HG02870 (cell line): Measurements from ENCODE around the gene ZNF14.
A peak's percentile ranks its signal among the peaks of the same experiment; 100 is the strongest.
"Not testable (repeated sequence)": the region's sequence is repeated elsewhere in the genome, so short reads cannot be mapped to it uniquely, and the experiment has no call there.

Source experiments
- ATAC-seq: cut with Tn5 transposase; IDR thresholded peaks from one replicate; pipeline ENCODE4 v1.9.1; 2021; ENCODE audit warnings: mild to moderate bottlenecking, moderate library complexity; ENCODE audit not compliant: unreplicated experiment

Gene ZNF14

DNA sequence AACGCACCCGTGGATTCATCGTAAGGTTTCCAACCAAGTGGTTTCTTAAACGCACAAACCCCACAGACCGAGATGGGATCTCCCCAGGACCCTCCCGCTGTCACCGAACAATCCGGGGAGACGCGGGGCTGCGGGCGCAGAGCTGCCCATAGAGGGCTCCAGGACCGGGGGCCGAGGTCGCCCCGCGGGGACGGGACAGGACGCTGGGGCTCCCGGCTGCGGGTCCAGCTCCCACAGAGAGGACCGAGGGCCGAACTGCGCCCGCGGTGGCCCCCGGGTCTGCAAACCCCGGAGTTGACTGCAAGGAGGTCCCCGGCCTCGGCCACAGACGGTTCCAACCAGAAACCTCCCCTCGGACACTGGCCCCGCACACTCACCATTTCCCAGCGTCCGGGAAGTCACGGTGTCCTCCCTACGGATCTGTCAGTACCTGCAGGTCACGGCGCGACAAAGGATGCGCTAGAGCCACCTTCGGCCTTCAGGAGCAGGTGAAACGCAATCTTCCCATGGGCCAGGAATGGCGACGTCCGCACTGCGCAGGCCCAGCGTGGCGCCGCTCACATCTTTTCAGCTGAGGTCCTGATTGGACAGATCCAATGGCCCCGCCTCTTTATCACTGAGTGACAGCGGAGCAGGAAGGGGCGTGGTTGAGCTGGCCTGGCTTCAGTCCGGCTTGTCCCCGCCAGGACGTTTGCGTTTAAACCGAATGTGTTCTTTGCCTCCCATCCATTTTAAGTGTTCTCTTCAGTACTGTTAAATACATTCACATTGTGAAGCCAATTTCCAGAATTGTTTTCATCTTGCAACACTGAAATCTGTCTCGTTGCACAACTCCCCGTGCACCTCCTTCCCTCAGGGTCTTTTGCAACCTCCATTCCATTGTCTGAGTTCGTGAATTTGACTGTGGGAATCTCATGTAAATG, at the start of gene ZNF14:
TSS of gene ZNF14 (minus strand) at position 534 of the 923 bp plus-strand sequence. CDS start at position 380, 154 bp downstream.
- peak; percentile 100 for ATAC-seq

DNA sequence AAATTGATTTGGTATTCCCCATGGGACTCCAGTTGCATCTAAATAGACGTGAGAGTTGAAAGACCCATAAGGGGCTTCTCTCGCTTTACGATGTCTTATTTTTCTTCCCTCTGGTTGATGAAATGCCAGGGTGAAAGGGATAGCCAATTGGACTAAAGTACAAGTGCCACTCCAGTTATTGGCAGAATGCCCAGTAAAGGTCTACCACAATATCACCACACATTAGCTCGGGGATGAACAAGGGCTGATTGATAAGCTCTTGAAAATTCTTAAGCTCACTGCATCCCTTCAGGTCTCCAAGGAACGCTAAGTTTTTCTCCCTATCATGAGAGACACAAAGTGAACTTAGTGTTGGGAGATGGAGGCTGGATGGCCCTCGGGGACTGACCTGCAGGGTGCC, 48.9 kb upstream of the ZNF14 start:
- ATAC-seq: not testable (repeated sequence)

DNA sequence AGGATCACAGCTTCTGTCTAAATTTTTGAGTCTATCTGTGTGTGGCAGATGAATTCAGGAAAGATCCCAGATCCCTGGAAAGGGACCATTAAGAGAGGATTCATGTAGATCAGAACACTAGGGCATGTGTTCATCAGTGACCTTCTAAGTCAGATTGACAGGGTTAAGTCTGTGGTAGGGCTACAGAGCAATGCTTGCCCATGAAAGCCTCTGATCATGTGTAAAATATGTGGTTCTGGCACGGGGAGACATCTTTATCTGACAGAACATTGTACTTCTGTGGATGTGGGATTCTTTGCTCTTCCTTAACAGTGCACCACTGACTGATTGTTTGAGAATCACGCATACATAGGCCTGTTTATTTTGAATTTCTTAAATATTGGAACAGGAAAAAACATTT, 45.8 kb upstream of the ZNF14 start:
- no peak for ATAC-seq

DNA sequence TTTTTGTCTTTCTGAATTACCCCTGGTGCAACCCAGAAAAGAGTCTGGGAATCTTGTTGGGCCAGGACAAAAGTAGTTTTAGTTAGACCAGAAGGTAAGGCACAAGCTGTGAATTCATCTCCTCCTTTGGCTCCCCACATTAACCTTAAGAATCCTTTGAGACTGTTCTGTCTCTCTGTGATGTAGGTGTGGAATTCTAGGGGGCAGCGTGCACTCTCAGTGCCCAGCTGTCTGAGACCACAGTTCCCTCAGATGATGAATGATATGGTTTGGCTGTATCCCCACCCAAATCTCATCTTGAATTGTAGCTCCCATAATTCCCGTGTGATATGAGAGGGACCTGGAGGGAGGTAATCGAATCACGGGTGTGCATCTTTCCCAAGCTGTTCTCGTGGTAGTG, 44.8 kb upstream of the ZNF14 start:
- no peak for ATAC-seq

DNA sequence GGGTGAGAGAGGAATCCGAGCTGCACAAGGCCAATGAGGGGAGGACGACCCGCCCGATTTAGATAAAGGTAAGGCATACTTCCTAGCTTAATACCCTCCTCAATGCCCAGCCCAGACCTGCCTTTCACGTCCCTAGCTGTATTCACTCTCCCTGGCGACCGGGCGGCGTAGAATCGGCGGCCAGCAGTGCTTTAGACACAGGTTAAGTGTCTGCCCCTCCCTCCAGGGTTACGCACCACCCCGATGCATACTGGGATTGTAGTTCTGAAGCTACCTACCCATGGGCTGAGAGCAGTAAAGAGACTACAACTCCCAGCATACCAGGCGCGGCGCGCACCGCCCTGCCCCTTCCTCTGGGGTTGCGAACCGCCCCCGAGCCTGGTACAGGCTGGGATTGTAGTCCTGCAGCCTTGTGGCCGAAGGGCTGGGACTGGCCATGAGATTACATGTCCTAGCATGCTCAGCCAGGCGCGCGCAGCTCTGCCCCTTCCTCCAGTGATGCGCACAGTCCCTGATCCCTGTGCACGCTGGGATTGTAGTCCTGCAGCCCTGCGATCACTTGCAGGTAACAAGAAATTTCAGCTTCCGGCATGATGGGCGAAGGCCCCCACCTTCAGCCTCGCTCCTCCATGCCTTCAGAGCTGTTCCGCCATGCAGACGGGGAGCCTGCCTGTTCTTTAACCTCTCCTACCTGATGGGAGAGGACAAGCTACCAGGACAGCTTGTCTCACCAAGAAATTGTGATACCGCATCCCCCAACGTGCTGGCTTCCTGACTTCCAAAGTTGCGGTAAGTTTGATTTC, 43.5 kb upstream of the ZNF14 start:
- peak; percentile 97 for ATAC-seq

DNA sequence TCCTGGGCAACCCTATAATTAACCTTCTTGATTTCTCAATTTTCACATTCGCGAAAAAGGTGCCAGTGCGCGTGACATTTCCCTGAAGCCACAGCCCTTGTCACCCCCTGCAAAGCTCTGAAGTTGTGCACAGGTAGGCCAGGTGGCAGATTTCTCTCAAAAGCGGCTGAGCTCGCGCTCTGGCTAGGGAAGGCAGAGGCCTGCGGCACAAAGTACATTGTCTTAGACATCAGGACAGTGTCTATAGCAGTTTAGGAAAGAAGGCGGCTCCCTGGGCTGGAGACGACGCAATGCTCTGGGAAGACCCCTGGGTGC, 42.9 kb upstream of the ZNF14 start:
- peak; percentile 13 for ATAC-seq

DNA sequence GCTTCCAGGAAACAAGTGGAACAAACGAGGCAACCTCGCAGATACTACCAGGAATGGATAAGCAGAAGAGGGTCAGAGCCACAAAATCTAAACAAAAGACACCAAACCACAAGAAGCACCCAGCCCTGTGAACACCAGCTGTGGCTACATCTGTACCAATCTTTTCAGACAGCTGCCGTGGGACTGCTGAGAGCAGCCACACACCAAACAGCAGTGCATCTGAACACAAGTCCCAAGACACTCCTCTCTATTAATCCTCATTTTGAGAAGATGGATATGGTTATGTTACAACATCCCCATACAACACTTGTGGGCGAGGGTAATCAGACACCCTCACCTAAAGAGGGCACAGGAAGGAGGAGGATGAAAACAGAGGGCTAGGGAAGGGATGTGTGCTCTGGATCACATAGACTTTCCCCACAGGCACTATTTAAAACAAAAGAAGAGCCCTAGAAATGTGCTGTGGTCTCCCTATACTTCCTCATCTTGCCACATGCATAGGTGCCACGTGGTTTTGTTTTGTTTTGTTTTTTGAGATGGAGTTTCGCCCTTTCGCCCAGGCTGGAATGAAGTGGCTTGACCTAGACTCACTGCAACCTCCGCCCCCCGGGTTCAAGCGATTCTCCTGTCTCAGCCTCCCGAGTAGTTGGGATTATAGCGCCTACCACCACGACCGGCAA, 41.6 kb upstream of the ZNF14 start:
- ATAC-seq: no peak

DNA sequence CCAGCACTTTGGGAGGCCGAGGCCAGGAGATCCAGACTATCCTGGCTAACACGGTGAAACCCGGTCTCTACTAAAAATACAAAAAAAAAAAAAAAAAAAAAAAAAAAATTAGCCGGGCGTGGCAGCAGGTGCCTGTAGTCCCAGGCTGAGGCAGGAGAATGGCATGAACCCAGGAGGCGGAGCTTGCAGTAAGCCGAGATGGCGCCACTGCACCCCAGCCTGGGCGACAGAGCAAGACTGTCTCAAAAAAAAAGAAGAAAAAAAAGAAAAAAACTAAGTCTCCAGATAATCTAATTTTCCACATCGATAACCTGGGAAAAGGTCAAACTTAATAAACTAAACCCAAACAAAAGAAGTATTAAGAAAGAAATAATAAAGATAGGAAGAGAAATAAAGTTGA, 39.1 kb upstream of the ZNF14 start:
- not testable (repeated sequence) for ATAC-seq

DNA sequence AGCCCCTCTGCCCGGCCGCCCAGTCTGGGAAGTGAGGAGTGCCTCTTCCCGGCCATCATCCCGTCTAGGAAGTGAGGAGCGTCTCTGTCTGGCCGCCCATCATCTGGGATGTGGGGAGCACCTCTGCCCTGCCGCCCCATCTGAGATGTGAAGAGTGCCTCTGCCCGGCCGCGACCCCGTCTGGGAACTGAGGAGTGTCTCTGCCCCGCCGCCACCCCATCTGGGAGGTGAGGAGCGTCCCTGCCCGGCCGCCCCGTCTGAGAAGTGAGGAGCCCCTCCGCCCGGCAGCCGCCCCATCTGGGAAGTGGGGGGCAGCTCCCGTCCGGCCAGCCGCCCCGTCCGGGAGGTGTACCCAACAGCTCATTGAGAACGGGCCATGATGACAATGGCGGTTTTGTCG, 37.1 kb upstream of the ZNF14 start:
- not testable (repeated sequence) for ATAC-seq

DNA sequence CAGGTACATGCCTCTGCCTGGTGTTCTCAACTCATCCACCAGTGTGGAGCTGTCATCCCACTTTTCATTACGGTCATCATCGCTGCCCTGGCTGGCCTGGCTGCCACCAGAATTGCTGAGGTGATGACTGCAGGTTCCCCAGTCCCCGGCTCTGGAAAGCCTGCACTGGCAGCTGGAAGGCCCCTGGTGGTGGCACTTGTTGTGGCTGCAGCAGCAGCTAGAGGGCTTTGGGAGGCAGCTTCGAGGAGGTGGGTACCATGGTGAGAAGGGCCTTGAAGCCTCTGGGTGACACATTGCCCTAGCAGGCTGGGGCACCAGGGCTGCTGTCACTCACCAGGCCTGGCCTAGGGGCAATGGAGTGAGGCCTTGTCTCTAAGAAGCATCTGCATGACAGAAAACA, 25.3 kb upstream of the ZNF14 start:
- no peak for ATAC-seq

DNA sequence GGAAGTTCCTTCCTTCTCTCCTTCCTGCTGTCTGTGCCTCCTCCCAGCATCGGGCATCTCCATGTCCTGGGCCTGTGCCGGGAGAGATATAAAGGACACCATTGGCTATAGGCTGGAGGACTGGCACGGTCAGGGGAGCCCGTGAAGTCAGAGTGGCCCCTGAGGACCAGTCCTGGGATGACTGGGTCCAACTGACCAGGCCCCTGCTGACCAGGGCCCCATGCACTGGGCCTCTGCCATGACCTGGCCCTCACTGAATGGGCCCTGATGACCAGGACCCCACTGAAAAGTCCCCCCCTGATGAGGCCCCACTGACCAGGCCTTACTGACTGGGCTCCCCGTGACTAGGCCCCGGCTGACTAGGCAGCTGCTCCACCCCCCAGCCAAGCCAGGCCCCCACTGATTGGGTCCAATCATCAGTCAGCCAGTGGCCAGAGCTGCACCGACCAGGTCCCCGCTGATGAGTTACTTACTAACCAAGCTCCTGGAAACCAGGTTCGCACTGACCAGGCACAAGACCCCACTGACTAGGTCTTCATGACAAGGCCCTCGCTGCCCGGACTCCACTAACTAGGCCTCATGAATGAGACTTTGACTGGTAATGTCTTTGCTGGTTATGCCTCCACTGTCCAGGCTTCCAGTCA, 20.0 kb upstream of the ZNF14 start:
- ATAC-seq: no peak

DNA sequence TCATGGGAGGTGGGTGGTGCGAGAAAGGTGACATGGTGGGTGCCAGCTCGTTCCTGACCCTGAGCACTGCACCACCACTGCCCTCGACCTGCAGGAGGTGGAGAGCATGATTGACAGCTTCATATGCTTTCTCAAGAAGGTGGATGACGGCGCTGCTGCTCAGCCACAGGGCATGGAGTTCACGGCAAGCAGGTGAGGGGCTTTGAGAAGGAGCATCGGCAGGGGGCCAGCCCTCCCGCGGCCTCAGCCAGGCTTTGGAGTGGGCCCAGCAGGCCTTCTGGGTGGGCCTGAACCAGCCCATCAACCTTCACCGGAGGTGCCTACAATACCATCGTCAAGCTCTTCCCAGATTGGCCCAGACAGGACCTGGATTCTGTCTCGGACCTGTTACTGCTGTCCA, 18.9 kb upstream of the ZNF14 start:
- no peak for ATAC-seq

DNA sequence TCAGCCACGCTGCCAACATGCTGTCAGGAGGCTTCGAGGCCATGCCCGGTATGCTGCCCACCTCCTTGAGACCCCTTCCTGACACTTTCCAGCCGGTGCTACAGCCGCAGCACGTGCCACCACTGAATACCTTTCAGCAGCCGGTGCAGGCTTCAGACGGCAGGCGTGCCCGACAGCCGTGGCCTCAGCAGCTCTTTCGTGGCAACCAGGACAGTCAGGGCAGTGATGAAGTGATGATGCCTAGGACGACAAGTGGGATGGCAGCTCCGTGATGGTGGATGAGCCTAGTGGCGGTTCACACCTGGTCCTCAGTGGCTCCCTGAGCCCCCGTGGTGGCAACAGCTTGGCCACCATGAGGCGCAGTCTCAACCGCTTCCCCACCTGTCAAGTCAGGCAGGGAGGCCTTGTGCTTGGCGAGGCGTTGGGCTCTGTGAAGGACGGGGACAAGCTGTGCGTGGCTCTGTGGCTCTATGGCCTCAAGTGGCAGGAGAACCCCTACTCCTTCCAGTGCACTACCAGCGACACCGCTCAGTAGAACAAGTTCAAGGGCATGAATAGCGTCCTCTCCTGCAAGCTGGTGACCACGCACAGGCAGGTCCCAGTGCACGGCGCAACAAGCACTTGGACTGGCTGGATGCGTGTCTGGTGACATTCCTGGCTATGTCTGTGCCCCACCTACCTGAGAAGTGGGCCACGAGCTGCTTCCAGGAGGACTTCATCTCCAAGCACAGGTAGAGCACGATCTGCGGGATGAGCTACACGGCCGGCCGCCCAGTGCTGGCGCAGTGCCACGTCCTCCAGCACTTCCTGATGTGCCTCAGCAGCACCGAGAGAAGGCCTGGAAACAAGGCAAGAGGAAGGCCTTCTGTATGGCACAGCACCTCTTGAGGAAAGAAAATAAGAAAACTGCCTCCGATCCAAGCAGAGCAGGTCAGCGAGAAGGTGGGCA, 18.2 kb upstream of the ZNF14 start:
- ATAC-seq: no peak

DNA sequence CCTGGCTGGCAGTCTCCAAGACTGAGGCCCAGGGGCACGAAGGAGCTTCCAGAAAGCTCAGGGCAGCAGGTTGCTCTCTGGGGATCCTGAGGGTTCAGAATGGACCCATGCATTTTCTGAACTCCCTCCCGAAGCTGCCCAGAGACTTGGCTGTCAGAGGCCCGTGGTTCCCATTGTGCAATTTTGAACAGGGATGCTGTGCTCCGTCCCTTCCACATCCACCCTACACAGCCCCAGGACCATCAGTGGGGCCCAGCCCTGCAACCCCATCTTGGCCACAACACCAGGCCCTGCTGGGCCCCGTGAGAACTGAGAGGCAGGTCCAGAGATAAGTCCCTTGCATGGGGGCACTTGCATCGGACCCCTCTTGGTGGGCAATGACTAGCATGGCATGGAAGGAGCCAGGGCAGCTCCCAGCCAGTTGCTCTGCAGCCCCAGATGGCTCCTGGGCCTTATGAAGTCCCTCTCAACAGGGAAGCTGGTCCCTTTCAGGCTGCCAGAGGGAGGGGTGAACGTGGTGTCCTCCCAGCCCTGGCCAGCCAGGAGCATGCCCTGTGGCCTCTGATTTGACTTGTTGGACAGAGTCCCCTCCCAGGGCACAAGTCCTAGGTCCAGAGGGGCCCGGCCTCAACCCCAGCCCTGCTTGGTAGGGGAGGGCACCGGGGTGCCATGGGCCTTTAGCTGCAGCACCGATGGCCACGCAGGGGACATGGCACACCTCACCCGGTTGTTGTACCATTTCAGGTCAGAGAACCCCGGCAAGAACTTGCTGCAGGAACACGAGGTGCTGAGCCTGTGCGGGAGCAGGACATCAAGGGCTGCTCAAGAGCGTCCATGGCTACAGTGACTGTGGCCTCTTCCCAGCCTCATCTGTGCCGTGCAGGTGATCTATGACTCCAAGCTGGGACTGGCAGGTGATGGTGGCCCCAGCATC, 17.3 kb upstream of the ZNF14 start:
- ATAC-seq: no peak

DNA sequence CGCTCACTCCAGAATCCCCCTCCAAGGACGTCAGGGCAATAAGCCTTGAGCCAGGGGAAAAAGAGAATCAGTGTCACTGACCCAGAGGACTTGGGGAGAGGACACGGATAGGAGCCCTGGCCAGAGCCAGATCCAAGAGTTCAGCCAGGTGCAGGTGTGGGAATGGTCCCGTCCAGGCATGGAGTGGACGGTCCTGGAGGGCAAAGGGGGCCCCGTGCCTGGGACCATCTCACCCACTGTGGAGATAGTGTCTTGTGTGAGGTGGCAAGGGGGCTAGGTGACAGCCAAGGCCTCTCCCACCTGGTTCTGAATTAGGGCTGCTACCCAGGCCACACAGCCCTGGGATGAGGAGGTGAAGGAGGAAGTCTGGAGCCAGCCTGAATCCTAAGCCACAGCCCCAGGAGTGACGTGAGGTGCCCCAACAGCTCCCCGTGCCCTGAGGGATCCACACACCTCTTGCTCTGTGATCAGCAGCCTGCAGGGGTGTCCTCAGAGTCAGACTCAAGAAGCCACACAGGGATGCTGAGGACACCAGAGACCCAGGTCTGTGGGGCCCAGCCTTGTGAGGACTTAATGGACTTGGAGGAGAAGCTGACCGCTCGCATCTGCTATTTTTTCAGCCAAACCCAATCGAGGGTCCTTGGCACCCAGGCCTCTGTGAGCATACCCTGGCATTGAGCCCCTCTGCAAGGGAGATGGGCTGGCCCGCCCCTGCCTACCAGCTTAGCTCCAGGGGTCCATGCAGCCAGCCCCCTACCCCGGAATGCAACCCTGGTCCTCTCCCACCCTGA, 16.4 kb upstream of the ZNF14 start:
- ATAC-seq: no peak

DNA sequence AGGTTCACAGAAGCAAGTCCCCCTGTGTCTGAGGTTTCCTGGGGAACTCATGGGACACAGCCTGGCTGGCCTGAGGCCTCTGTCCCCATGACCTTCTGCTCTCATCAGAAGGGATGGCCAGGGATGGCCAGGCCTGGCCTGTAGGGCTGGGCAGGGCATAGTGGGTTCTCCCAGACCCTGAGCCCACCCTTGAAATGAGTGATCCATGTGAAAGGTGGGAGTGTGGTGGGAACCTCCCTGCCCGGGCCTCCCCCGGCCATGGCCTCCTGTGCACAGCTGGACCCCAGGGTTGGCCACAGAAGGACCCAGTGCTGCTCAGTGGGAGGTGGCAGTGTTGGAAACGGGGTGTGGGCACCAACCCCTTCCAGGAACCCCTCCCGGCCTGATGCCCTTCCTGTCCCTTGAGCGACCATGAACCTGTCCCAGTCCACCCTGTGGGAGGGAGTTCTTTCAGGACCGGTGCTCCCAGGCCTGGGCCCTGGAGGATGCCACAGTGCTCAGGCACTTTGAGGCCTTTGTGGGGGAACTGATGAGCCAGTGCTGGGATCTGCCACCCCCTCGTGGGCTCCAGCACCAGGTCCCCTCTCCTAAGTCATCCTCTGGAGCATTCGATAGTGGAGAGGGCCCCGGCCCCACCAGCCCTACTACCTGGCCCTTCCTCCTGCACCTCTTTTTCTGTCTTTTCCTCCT, 15.5 kb upstream of the ZNF14 start:
- ATAC-seq: no peak
